Astrocyte (in vitro differentiated cells and primary cell): Measurements from ENCODE around the gene GNAI2. TPM values are rescaled to one million over a fixed set of nuclear protein-coding genes. Genes with fewer than 3 reads are reported as not detected.
A peak's percentile ranks its signal among the peaks of the same experiment; 100 is the strongest.

Experiments
- DNase-seq: peaks from one replicate; pipeline ENCODE4 v3.0.0-alpha.2; 2010; ENCODE audit warnings: low read depth
- FAIRE-seq: peaks from 2 replicates; lab custom pipeline; 2011; peaks lifted over from hg19 to GRCh38; lab: Jason Lieb, UNC
- H2AFZ ChIP-seq: 2 replicates; pipeline ENCODE4 v1.6.0; 2012; ENCODE audit warnings: low read depth, low read length, inconsistent platforms
- H3K27ac ChIP-seq: 2 replicates; pipeline ENCODE4 v1.5.1; 2011; ENCODE audit warnings: low read depth, low read length, inconsistent platforms
- H3K27me3 ChIP-seq: 2 replicates; pipeline ENCODE4 v1.6.0; 2011; ENCODE audit warnings: low read length, inconsistent platforms; ENCODE audit not compliant: insufficient read depth
- H3K36me3 ChIP-seq: 2 replicates; pipeline ENCODE4 v1.5.1; 2011; ENCODE audit warnings: low read length, inconsistent platforms; ENCODE audit not compliant: insufficient read depth
- H3K4me1 ChIP-seq: 2 replicates; pipeline ENCODE4 v1.5.1; 2011; ENCODE audit warnings: low read length, inconsistent platforms; ENCODE audit not compliant: insufficient read depth
- H3K4me2 ChIP-seq: 2 replicates; pipeline ENCODE4 v1.6.0; 2012; ENCODE audit warnings: low read length, inconsistent platforms
- H3K4me3 ChIP-seq: 2 replicates; pipeline ENCODE4 v1.5.1; 2011; ENCODE audit warnings: low read depth, mild to moderate bottlenecking, low read length, inconsistent platforms; ENCODE audit not compliant: insufficient read depth
- H3K79me2 ChIP-seq: 2 replicates; pipeline ENCODE4 v1.6.0; 2012; ENCODE audit warnings: mild to moderate bottlenecking, low read length, inconsistent platforms; ENCODE audit not compliant: insufficient read depth
- H3K9ac ChIP-seq: 2 replicates; pipeline ENCODE4 v1.6.0; 2012; ENCODE audit warnings: mild to moderate bottlenecking, low read length, inconsistent platforms
- H3K9me3 ChIP-seq: 2 replicates; pipeline ENCODE4 v1.5.1; 2012; ENCODE audit warnings: low read depth, mild to moderate bottlenecking, low read length, inconsistent platforms; ENCODE audit not compliant: insufficient read depth
- H4K20me1 ChIP-seq: 2 replicates; pipeline ENCODE4 v1.6.0; 2012; ENCODE audit warnings: low read length, inconsistent platforms; ENCODE audit not compliant: insufficient read depth
- H3K27ac Mint-ChIP-seq: one replicate; pipeline ENCODE4 v1.8.0; 2021; ENCODE audit warnings: mild to moderate bottlenecking, mixed read lengths; ENCODE audit not compliant: unreplicated experiment
- H3K27me3 Mint-ChIP-seq: one replicate; pipeline ENCODE4 v1.8.0; 2021; ENCODE audit warnings: low read depth, mixed read lengths; ENCODE audit not compliant: unreplicated experiment
- H3K36me3 Mint-ChIP-seq: one replicate; pipeline ENCODE4 v1.8.0; 2021; ENCODE audit warnings: low read depth, mixed read lengths; ENCODE audit not compliant: unreplicated experiment
- H3K4me1 Mint-ChIP-seq: one replicate; pipeline ENCODE4 v1.8.0; 2021; ENCODE audit warnings: low read depth, mixed read lengths; ENCODE audit not compliant: unreplicated experiment
- H3K4me3 Mint-ChIP-seq: one replicate; pipeline ENCODE4 v1.8.0; 2021; ENCODE audit warnings: mild to moderate bottlenecking, moderate library complexity, mixed read lengths; ENCODE audit not compliant: unreplicated experiment
- H3K9me3 Mint-ChIP-seq: one replicate; pipeline ENCODE4 v1.8.0; 2021; ENCODE audit warnings: mild to moderate bottlenecking, mixed read lengths; ENCODE audit not compliant: unreplicated experiment
- EZH2 ChIP-seq: IDR thresholded peaks from 2 replicates; pipeline ENCODE4 v1.6.1; 2012; ENCODE audit warnings: mild to moderate bottlenecking, low read length, inconsistent platforms; ENCODE audit not compliant: insufficient read depth
- total RNA-seq: library from RNA; stranded (reverse); gene quantifications from 2 replicates; pipeline ENCODE4 v1.2.1, GENCODE V29; 2021
- TF ChIP-seq, protein P1 (sequence below): IDR thresholded peaks from 2 replicates; pipeline ENCODE4 v1.5.1; 2011; ENCODE audit warnings: low read depth, mild to moderate bottlenecking, inconsistent platforms, low read length, moderate library complexity; ENCODE audit not compliant: insufficient read depth

GNAI2 gene
- total RNA-seq, 1 donor from 2014 or later, result 381 TPM

DNA sequence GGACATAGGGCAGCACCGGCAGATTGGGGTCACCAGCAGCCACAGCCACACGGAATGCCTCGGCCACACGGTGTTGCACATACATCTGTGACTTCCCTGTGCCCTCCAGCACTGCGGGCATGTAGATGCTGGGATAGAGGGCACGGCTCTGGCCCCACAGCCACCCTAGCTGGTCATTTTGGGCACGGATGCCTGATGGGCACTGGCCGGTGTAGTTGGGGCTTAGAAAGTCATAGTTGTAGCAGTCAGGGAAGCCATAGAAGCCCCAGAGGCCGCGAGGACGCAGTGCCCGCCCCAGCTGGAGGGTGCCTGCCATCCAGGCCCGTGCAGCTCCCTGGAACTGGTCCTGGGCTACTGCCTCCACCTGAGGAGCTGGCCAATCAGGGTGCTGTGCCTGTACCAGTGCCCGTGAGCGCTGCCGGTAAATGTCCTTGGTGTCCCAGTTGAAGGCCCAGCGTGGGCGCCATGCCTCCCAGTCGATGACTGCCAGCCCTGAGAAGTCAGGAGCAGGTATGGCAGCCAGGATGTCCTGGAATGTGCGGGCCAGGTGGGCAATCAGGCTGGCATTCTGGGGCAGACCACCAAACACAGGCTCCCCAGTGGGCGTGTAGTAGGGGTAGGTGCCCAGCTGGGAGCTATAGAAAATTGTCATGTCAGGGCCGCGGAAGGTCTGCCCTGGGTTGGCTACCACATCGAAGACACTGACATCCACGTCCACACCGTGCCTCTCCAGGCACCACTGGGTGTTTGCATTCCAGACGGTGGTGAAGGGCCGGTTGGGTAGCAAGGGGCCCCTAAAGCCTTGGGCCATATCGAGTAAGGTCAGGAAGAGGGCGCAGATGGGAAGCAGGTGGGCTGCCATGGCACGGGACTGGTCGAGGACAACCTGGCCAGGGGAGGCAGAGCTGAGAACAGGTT is 66.3 kb downstream of the GNAI2 start:
- Histone ChIP-seq H3K79me2 (peaks cover 5% of the 10 kb centered on the region), H3K27me3 (no peaks in the 10 kb centered on the region), H3K27ac (no peak overlapping the region), H3K4me3 (no peak overlapping the region), H2AFZ (no peak overlapping the region), H3K4me1 (peaks cover 17% of the 10 kb centered on the region), H3K36me3 (no peaks in the 10 kb centered on the region), H3K9me3 (no peaks in the 10 kb centered on the region), H4K20me1 (no peaks in the 10 kb centered on the region), H3K4me2 (no peak overlapping the region), H3K9ac (no peak overlapping the region)
- Mint-ChIP-seq H3K27ac (peak overlapping the region; percentile 69), H3K36me3 (peaks cover 4% of the 10 kb centered on the region), H3K27me3 (no peaks in the 10 kb centered on the region), H3K9me3 (no peaks in the 10 kb centered on the region), H3K4me1 (peaks cover 11% of the 10 kb centered on the region), H3K4me3 (no peak overlapping the region)
- FAIRE-seq, result no peak
- no peak for DNase-seq
- no peak for TF ChIP-seq EZH2
- TF ChIP-seq, protein P1, sequence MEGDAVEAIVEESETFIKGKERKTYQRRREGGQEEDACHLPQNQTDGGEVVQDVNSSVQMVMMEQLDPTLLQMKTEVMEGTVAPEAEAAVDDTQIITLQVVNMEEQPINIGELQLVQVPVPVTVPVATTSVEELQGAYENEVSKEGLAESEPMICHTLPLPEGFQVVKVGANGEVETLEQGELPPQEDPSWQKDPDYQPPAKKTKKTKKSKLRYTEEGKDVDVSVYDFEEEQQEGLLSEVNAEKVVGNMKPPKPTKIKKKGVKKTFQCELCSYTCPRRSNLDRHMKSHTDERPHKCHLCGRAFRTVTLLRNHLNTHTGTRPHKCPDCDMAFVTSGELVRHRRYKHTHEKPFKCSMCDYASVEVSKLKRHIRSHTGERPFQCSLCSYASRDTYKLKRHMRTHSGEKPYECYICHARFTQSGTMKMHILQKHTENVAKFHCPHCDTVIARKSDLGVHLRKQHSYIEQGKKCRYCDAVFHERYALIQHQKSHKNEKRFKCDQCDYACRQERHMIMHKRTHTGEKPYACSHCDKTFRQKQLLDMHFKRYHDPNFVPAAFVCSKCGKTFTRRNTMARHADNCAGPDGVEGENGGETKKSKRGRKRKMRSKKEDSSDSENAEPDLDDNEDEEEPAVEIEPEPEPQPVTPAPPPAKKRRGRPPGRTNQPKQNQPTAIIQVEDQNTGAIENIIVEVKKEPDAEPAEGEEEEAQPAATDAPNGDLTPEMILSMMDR, result no peak

DNA sequence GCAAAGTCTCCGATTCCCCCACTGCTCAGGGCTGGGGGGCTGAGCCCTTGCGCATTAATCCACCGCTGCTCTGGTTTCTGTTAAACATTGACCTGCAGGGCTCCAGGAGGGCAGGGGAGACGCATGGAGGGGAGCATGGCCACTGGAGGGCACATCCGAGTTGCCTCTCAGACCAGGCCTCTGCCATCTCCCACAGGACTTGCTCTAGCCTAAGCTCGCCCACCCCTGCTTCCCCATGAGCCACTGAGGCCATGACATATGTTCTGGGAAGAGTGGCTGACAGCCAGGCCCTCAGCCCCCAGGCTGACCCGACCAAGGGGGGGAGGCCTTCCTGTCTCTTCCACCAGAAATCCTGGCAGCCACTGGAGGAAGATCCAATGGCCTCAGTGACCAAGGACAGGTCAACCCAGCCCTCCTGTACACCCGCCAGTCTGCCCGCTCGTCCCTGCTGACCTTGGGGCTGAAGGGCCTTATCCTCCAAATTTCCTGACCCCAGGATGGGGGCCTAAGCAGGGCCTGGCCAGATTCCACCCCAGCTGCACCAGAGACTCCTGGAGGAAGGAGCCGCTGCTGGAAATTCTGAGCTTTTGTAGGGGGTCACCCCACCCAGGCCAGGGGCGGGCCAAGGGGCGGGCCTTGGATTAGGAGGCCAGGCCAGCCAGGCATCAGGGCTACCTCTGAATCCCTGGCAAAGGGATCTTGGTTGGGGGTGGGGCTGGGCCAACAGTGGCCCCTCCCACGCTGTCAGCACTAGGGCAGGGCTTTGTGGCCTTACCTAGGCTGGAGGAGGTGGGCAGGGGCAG is 67.2 kb downstream of the GNAI2 start, which contains the start of gene HYAL1:
HYAL1 (minus strand) TSS at position 562 of the 803 bp plus-strand sequence. CDS start 618 bp downstream, outside the sequence.
- TF ChIP-seq, protein P1, result no peak
- TF ChIP-seq EZH2, result no peak
- H3K4me3 Mint-ChIP-seq, result no peak within 1 kb of the TSS
- H3K79me2 ChIP-seq, result no peaks in the 10 kb centered on the region
- no peak for FAIRE-seq
- H3K36me3 Mint-ChIP-seq, result peaks cover 4% of the 10 kb centered on the region
- DNase-seq, result no peak
- H3K36me3 ChIP-seq, result no peaks in the 10 kb centered on the region
- H3K9me3 ChIP-seq, result no peaks in the 10 kb centered on the region
- peaks cover 15% of the 10 kb centered on the region for H3K4me1 ChIP-seq
- H3K4me1 Mint-ChIP-seq, result peaks cover 8% of the 10 kb centered on the region
- H3K9me3 Mint-ChIP-seq, result no peaks in the 10 kb centered on the region
- H3K27ac ChIP-seq, result no peak within 1 kb of the TSS
- no peaks in the 10 kb centered on the region for H3K27me3 Mint-ChIP-seq
- H3K4me3 ChIP-seq, result no peak within 1 kb of the TSS
- no peak within 1 kb of the TSS for H2AFZ ChIP-seq
- H4K20me1 ChIP-seq, result no peaks in the 10 kb centered on the region
- peak within 1 kb of the TSS; percentile 69 for H3K27ac Mint-ChIP-seq
- H3K9ac ChIP-seq, result no peak within 1 kb of the TSS
- H3K4me2 ChIP-seq, result no peak within 1 kb of the TSS
- H3K27me3 ChIP-seq, result no peaks in the 10 kb centered on the region
